Testis (tissue), 3 donors: ENCODE measurements around the gene PROSER3. TPM values are rescaled to one million over a fixed set of nuclear protein-coding genes. Genes with fewer than 3 reads are reported as not detected.

ENCODE experiments used
- DNase-seq: peaks from one replicate; pipeline ENCODE4 v3.0.0-alpha.2; 2019
- H3K27ac ChIP-seq, 2 donors: fragments of 200-600 bp; sonication (generic); one replicate each; pipeline ENCODE4 v1.5.1; 2019
- H3K27me3 ChIP-seq: fragments of 200-600 bp; sonication (generic); one replicate; pipeline ENCODE4 v1.5.1; 2019
- H3K36me3 ChIP-seq: fragments of 200-600 bp; sonication (generic); one replicate; pipeline ENCODE4 v1.5.1; 2017; ENCODE audit warnings: low read depth; ENCODE audit errors: missing control alignments
- H3K4me1 ChIP-seq: fragments of 200-600 bp; sonication (generic); one replicate; pipeline ENCODE4 v1.5.1; 2019
- H3K4me3 ChIP-seq, 2 donors: fragments of 200-600 bp; sonication (generic); one replicate each; pipeline ENCODE4 v1.5.1; 2017 to 2019
- H3K9me3 ChIP-seq: fragments of 200-600 bp; sonication (generic); one replicate; pipeline ENCODE4 v1.5.1; 2017
- POLR2A ChIP-seq: fragments of 450-650 bp; IDR thresholded peaks from one replicate; pipeline ENCODE4 v1.6.1; 2017; ENCODE audit warnings: antibody characterized with exemption, mild to moderate bottlenecking, moderate library complexity
- WGBS, 2 donors: methylation state at CpG; one replicate each; pipeline ENCODE4 v1.1.5; 2018; 5-methylcytosine and 5-hydroxymethylcytosine counted together
- intact Hi-C: fragments of 100-400 bp; cut with DNase I; formaldehyde crosslinking; loops from one replicate; pipeline ENCODE4 v1.15.1; 2023; ENCODE audit warnings: low total_unique reads
- polyA plus RNA-seq: library from polyadenylated mRNA; stranded (reverse); fragments of 350-450 nt; fragmentation: Illumina TruSeq; extraction: RNeasy Lipid Tissue Mini Kit (QIAGEN cat#74804); gene quantifications from one replicate; pipeline ENCODE4 v1.2.3, GENCODE V29; 2014; ENCODE audit warnings: low read depth, low replicate concordance; ENCODE audit not compliant: insufficient read depth
- total RNA-seq, 2 donors: library from RNA; depleted of rRNA; stranded (reverse); fragments of >200 nt; gene quantifications; one replicate each; pipeline ENCODE4 v1.2.3, GENCODE V29; 2016
- TF ChIP-seq, protein P1 (sequence below), 3 experiments: fragments of 450-650 bp in 2 of 3; fragments of 200-600 bp in 1 of 3; sonication (generic) in 1 of 3; IDR thresholded peaks; one replicate each; pipeline ENCODE4 v1.5.1; 2016 to 2019; ENCODE audit warnings: antibody characterized with exemption in 3 of 3, mild to moderate bottlenecking in 2 of 3, moderate library complexity in 1 of 3

PROSER3 gene
- total and polyA plus RNA-seq, 3 donors from 2014 or later: 48.3 to 75.9 (median 72.0) TPM

DNA sequence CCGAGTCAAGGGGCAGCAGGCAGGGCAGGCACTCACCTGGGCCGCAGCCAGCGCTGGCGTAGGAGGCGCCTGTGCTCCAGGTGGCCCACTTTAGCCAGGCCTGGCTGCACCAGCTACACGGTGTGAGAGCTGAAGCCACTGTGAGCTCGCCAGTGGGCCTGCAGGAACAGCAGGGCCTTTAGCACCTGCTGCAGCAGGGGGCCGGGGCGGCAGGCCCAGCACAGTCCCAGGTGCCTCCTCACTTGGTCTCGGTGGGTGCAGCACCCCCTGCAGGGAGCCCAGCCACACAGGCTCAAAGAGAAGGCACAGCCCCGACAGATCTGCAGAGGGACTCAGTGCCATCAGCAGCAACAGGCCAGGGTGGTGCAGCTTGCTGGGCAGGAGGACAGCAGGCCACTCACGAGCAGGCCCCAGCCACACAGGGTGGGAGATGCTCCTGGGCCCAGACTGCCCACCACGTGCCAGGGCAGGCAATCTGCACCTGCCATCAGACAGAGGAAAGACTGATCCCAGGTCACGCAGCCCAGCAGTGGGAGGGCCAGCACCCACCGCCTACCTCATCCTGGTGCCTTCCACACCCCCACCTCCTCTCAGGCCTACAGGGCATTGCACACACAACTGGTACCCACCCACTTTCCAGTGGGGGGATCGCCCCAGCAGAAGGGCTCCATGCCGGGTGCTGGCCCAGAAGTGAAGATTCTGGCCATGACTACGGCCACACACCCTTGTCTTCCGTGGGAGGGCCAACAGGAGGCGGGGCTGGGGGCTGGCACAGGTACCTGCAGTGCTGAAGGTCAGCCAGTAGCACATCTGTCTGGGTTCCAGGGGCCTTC is 33.2 kb downstream of the PROSER3 start:
- H3K4me3 ChIP-seq: no peak overlapping the region
- H3K27ac ChIP-seq: no peak overlapping the region
- H3K36me3 ChIP-seq: no peaks in the 10 kb centered on the region
- no peak for DNase-seq
- no peak for TF ChIP-seq POLR2A
- TF ChIP-seq, protein P1, sequence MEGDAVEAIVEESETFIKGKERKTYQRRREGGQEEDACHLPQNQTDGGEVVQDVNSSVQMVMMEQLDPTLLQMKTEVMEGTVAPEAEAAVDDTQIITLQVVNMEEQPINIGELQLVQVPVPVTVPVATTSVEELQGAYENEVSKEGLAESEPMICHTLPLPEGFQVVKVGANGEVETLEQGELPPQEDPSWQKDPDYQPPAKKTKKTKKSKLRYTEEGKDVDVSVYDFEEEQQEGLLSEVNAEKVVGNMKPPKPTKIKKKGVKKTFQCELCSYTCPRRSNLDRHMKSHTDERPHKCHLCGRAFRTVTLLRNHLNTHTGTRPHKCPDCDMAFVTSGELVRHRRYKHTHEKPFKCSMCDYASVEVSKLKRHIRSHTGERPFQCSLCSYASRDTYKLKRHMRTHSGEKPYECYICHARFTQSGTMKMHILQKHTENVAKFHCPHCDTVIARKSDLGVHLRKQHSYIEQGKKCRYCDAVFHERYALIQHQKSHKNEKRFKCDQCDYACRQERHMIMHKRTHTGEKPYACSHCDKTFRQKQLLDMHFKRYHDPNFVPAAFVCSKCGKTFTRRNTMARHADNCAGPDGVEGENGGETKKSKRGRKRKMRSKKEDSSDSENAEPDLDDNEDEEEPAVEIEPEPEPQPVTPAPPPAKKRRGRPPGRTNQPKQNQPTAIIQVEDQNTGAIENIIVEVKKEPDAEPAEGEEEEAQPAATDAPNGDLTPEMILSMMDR (IDR thresholded peaks at IDR 0.05): no peak
- no peaks in the 10 kb centered on the region for H3K9me3 ChIP-seq
- intact Hi-C loops: no loop called here
- 40 to 63% methylated on average over 1 to 20 of the region's 20 CpGs for WGBS, 2 donors
- no peaks in the 10 kb centered on the region for H3K4me1 ChIP-seq
- H3K27me3 ChIP-seq: no peaks in the 10 kb centered on the region

DNA sequence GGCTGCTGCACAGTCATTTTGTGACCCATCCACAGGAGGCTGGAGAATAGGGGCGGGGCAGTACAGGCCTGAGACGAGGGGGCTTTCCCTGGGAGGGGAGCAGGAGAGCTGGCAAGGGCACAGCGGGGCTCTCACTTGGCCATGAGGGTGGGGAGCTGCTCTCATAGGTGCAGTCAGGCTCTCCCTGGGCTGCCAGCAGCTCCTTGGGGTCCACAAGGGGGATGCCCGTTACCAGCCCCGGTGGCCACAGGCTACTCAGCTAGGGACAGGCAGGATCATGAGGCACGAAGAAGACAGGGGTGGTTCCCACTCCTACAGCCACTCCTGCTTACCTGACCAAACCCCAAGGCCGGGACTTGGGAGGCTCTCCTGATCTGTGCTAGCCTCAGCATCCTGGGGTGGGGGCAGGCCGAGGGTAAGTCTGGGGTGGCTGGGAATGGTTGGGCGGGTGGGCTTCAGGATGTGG is 33.9 kb downstream of the PROSER3 start:
- WGBS, 2 donors: 82 to 87% methylated on average over 2 to 7 of the region's 9 CpGs
- intact Hi-C loops: no loop called here

DNA sequence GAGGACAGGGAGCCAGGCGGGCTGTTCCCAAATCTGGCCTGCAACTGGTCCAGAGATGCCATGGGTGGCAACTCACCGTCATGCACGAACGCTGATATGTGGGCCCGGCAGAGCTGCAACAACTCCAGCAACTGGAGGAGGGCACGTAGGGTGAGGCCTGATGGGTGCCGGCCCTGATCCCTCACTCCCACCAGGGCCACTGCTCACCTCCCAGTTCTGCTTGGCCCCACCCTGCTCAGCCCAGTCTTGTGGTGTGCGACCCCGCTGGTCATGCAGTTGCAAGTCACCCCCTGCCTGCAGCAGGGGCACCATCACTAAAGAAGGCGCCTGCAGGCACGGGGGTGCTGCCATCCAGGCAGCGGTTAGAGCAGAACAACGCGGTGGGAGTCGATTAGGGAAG is 34.3 kb downstream of the PROSER3 start:
- no peaks in the 10 kb centered on the region for H3K27me3 ChIP-seq
- H3K27ac ChIP-seq: no peak overlapping the region
- H3K4me3 ChIP-seq: no peak overlapping the region
- DNase-seq: no peak
- 87 to 90% methylated on average over 10 to 15 of the region's 15 CpGs for WGBS, 2 donors
- H3K4me1 ChIP-seq: no peaks in the 10 kb centered on the region
- H3K9me3 ChIP-seq: no peaks in the 10 kb centered on the region
- TF ChIP-seq, protein P1 (IDR thresholded peaks at IDR 0.05): no peak
- TF ChIP-seq POLR2A: no peak
- H3K36me3 ChIP-seq: no peaks in the 10 kb centered on the region
- intact Hi-C loops: no loop called here

More for the DNA sequence above, 33.9 kb downstream of the PROSER3 start:
- no peak overlapping the region for H3K27ac ChIP-seq
- no peak for DNase-seq
- H3K4me1 ChIP-seq: no peaks in the 10 kb centered on the region
- TF ChIP-seq POLR2A: no peak
- TF ChIP-seq, protein P1 (IDR thresholded peaks at IDR 0.05): no peak
- H3K4me3 ChIP-seq: no peak overlapping the region
- no peaks in the 10 kb centered on the region for H3K9me3 ChIP-seq
- no peaks in the 10 kb centered on the region for H3K27me3 ChIP-seq
- H3K36me3 ChIP-seq: no peaks in the 10 kb centered on the region

DNA sequence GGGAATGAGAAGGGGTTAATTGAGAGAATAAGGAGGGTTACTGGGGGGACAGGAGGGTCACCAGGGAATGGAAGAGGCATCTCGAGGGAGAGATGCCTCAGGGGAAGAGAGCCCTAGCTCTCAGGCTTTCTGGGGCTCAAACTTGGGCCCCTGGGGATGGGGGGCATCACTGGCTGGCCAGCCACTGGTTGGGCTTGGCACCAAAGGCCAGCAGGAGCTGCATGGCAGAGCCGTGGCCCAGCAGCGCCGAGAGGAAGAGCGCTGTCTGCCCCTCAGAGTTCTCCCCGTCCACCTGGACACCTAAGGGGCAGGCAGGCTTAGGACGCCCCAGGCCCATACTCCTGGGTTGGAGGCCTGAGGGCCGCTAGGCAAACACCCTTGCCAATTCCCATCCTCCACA is 34.9 kb downstream of the PROSER3 start:
- H3K27me3 ChIP-seq: no peaks in the 10 kb centered on the region
- H3K36me3 ChIP-seq: no peaks in the 10 kb centered on the region
- intact Hi-C loops: no loop called here
- H3K27ac ChIP-seq: no peak overlapping the region
- H3K4me3 ChIP-seq: no peak overlapping the region
- TF ChIP-seq, protein P1 (IDR thresholded peaks at IDR 0.05): no peak
- no peak for TF ChIP-seq POLR2A
- no peak for DNase-seq
- H3K9me3 ChIP-seq: no peaks in the 10 kb centered on the region
- H3K4me1 ChIP-seq: no peaks in the 10 kb centered on the region
- 82 to 83% methylated on average over 7 to 8 of the region's 8 CpGs for WGBS, 2 donors
